B cell (primary cell): Measurements from ENCODE around the gene TFF1. TPM values are rescaled to one million over a fixed set of nuclear protein-coding genes. Genes with fewer than 3 reads are reported as not detected.
A peak's percentile ranks its signal among the peaks of the same experiment; 100 is the strongest.

Source experiments
- ATAC-seq: fragments of 200-7000 bp; cut with Tn5 transposase; one replicate; pipeline ENCODE4 v1.10.0; 2021; ENCODE audit warnings: low read depth, mild to moderate bottlenecking, moderate number of reproducible peaks, moderate library complexity
- CTCF ChIA-PET: fragments of 350-600 bp; sonication (Branson Sonifier 250); formaldehyde crosslinking; loops from one replicate; lab custom pipeline; 2021; ENCODE audit warnings: antibody characterized with exemption, inconsistent platforms; lab: Charles Lee
- POLR2A ChIA-PET: fragments of 350-600 bp; sonication (Branson Sonifier 250); formaldehyde crosslinking; loops from one replicate; lab custom pipeline; 2021; ENCODE audit warnings: antibody characterized with exemption; lab: Charles Lee
- DNase-seq: peaks from one replicate; pipeline ENCODE4 v3.0.0; 2013
- H2AFZ ChIP-seq: 2 replicates; pipeline ENCODE4 v1.6.1; 2012; ENCODE audit warnings: mild to moderate bottlenecking, low read depth, low read length; ENCODE audit not compliant: insufficient read depth, poor library complexity, severe bottlenecking
- H3K27ac ChIP-seq, 2 donors: 1 replicate in 1 of 2; 2 replicates in 1 of 2; pipeline ENCODE4 v1.5.1; 2012 to 2013; ENCODE audit warnings: low read length in 2 of 2, mild to moderate bottlenecking in 2 of 2, moderate library complexity in 1 of 2
- H3K27me3 ChIP-seq, 4 experiments: fragments of 200-600 bp in 1 of 4; sonication (generic) in 1 of 4; replicated peaks in 1 of 4; 1 replicate in 2 of 4; 2 replicates in 2 of 4; pipeline versions ENCODE4 v1.6.1 to v1.7.0; 2013 to 2016; ENCODE audit warnings: low read length in 3 of 4, mild to moderate bottlenecking in 2 of 4, mixed read lengths in 1 of 4, moderate library complexity in 1 of 4; ENCODE audit not compliant: insufficient read depth in 4 of 4, control insufficient read depth in 3 of 4; ENCODE audit errors: control extremely low read depth in 1 of 4
- H3K36me3 ChIP-seq, 2 experiments: replicated peaks in 1 of 2; 1 replicate in 1 of 2; 2 replicates in 1 of 2; pipeline versions ENCODE4 v1.6.1 to v1.7.1; 2013; ENCODE audit warnings: low read length in 1 of 2; ENCODE audit not compliant: insufficient read depth in 2 of 2, control insufficient read depth in 1 of 2; ENCODE audit errors: control extremely low read depth in 1 of 2, extremely low read depth in 1 of 2
- H3K4me1 ChIP-seq, 2 donors: fragments of 200-600 bp in 1 of 2; sonication (generic) in 1 of 2; 1 replicate in 1 of 2; 2 replicates in 1 of 2; pipeline versions ENCODE4 v1.5.1 to v1.6.1; 2013 to 2017; ENCODE audit warnings: low read length in 2 of 2; ENCODE audit not compliant: control insufficient read depth in 2 of 2, insufficient read depth in 2 of 2
- H3K4me2 ChIP-seq: replicated peaks from 2 replicates; pipeline ENCODE3; 2012; ENCODE audit warnings: mild to moderate bottlenecking, low read depth, low read length; ENCODE audit not compliant: poor library complexity, severe bottlenecking
- H3K4me3 ChIP-seq, 5 experiments: fragments of 200-600 bp in 1 of 5; sonication (generic) in 1 of 5; 1 replicate in 3 of 5; 2 replicates in 2 of 5; pipeline versions ENCODE4 v1.5.1 to v1.7.0; 2011 to 2016; ENCODE audit warnings: low read length in 4 of 5, mild to moderate bottlenecking in 4 of 5, low read depth in 2 of 5, control low read depth in 1 of 5, moderate library complexity in 1 of 5; ENCODE audit not compliant: insufficient read depth in 1 of 5; ENCODE audit errors: control extremely low read depth in 1 of 5, extremely low read depth in 1 of 5
- H3K79me2 ChIP-seq: fragments of 200-600 bp; sonication (generic); one replicate; pipeline ENCODE4 v1.6.0; 2016; ENCODE audit warnings: low read length; ENCODE audit not compliant: control insufficient read depth, insufficient read depth
- H3K9ac ChIP-seq: fragments of 200-600 bp; sonication (generic); 2 replicates; pipeline ENCODE4 v1.6.1; 2017; ENCODE audit warnings: mild to moderate bottlenecking, low read length, moderate library complexity
- H3K9me3 ChIP-seq, 3 donors: one replicate each; pipeline versions ENCODE4 v1.6.1 to v1.7.1; 2013; ENCODE audit warnings: low read length in 2 of 3; ENCODE audit not compliant: control insufficient read depth in 2 of 3, insufficient read depth in 1 of 3; ENCODE audit errors: control extremely low read depth in 1 of 3
- H4K20me1 ChIP-seq: 2 replicates; pipeline ENCODE4 v1.6.0; 2012; ENCODE audit warnings: mild to moderate bottlenecking, low read length; ENCODE audit not compliant: insufficient read depth, control insufficient read depth, poor library complexity, severe bottlenecking
- H3K27ac Mint-ChIP-seq: one replicate; pipeline ENCODE4 v1.8.0; 2021; ENCODE audit warnings: mixed read lengths
- H3K27me3 Mint-ChIP-seq: one replicate; pipeline ENCODE4 v1.8.0; 2021; ENCODE audit warnings: mixed read lengths
- H3K4me1 Mint-ChIP-seq: one replicate; pipeline ENCODE4 v1.8.0; 2021; ENCODE audit warnings: mixed read lengths
- H3K4me3 Mint-ChIP-seq: one replicate; pipeline ENCODE4 v1.8.0; 2021; ENCODE audit warnings: mixed read lengths
- H3K9me3 Mint-ChIP-seq: one replicate; pipeline ENCODE4 v1.8.0; 2022; ENCODE audit warnings: mixed read lengths; ENCODE audit not compliant: insufficient read depth
- CTCF ChIP-seq: fragments of 200-600 bp; IDR thresholded peaks from one replicate; pipeline ENCODE4 v1.8.0; 2022; ENCODE audit warnings: antibody characterized with exemption, mild to moderate bottlenecking
- EZH2 ChIP-seq: IDR thresholded peaks from 2 replicates; pipeline ENCODE4 v1.6.1; 2012; ENCODE audit warnings: borderline replicate concordance, low read depth, mild to moderate bottlenecking, moderate library complexity, low read length; ENCODE audit not compliant: insufficient read depth, poor library complexity, severe bottlenecking
- WGBS: methylation state at CpG from one replicate; pipeline ENCODE4 v1.1.5; 2013; ENCODE audit warnings: missing lambda C conversion rate; ENCODE audit not compliant: insufficient coverage; 5-methylcytosine and 5-hydroxymethylcytosine counted together
- intact Hi-C: fragments of 100-400 bp; cut with micrococcal nuclease; formaldehyde crosslinking; loops from one replicate; pipeline ENCODE4 v1.10.0; 2022
- polyA plus RNA-seq: library from polyadenylated mRNA; depleted of rRNA; stranded (reverse); fragments of >200 nt; gene quantifications from 2 replicates; pipeline ENCODE4 v1.2.3, GENCODE V29; 2012
- total RNA-seq, 2 donors: library from RNA; stranded (reverse); fragments of 120-200 nt in 1 of 2; gene quantifications; 1 replicate in 1 of 2; 2 replicates in 1 of 2; pipeline versions ENCODE4 v1.2.3 to v1.2.4, GENCODE V29; 2013 to 2022

The TFF1 gene
- total and polyA plus RNA-seq, 2 donors (not counting 1 experiment from before 2014, with no cell fraction given): not detected

GRCh38 chr21:42379426-42380215 is 13.3 kb upstream of the TFF1 start:
- DNase-seq: peak; percentile 48
- peaks cover 3% of the 10 kb centered on the region for H3K27me3 Mint-ChIP-seq
- H3K4me3 Mint-ChIP-seq: peak overlapping the region; percentile 73
- Histone ChIP-seq H3K27me3 (peaks cover 0 to 13% (median 0%) of the 10 kb centered on the region in 4 experiments), H3K4me2 (peak overlapping the region; percentile 23), H3K9me3 (peaks cover 2 to 39% (median 19%) of the 10 kb centered on the region in 3 donors), H3K4me1 (peaks cover 13 to 18% of the 10 kb centered on the region in 2 donors), H3K79me2 (no peaks in the 10 kb centered on the region), H3K4me3 (no peak overlapping the region), H3K27ac (no peak overlapping the region), H4K20me1 (no peaks in the 10 kb centered on the region), H3K36me3 (no peaks in the 10 kb centered on the region), H2AFZ (peak overlapping the region; percentile 7), H3K9ac (no peak overlapping the region)
- 73% methylated on average over 15 of the region's 17 CpGs for WGBS
- peak overlapping the region; percentile 37 for H3K27ac Mint-ChIP-seq
- peaks cover 11% of the 10 kb centered on the region for H3K9me3 Mint-ChIP-seq
- POLR2A ChIA-PET: interaction anchor here (0.5 kb wide), 1 partner anchor 17 kb away, joined by 3 read pairs; no protein-coding TSS in a partner anchor
- peaks cover 19% of the 10 kb centered on the region for H3K4me1 Mint-ChIP-seq
- no peak for TF ChIP-seq CTCF
- no peak for TF ChIP-seq EZH2
- CTCF ChIA-PET: no interaction called here
- intact Hi-C loops: no loop called here
- ATAC-seq: peak; percentile 73

GRCh38 chr21:42378418-42378817 is 12.1 kb upstream of the TFF1 start:
- H3K79me2 ChIP-seq: no peaks in the 10 kb centered on the region
- H2AFZ ChIP-seq: no peak overlapping the region
- peaks cover 0 to 13% (median 0%) of the 10 kb centered on the region in 4 experiments for H3K27me3 ChIP-seq
- H3K27ac ChIP-seq: no peak overlapping the region
- WGBS: 81% methylated on average over 6 of the region's 8 CpGs
- peaks cover 9 to 12% of the 10 kb centered on the region in 2 donors for H3K4me1 ChIP-seq
- H3K4me3 ChIP-seq: no peak overlapping the region
- TF ChIP-seq EZH2: no peak
- TF ChIP-seq CTCF: no peak
- H3K4me3 Mint-ChIP-seq: no peak overlapping the region
- H3K36me3 ChIP-seq: no peaks in the 10 kb centered on the region
- H3K9me3 ChIP-seq: peaks cover 2 to 32% (median 19%) of the 10 kb centered on the region in 3 donors
- no peak overlapping the region for H3K9ac ChIP-seq
- no peak overlapping the region for H3K27ac Mint-ChIP-seq
- ChIA-PET POLR2A (no interaction called here), CTCF (interaction anchor here (0.9 kb wide), 1 partner anchor 15 kb away, joined by 3 read pairs; no protein-coding TSS in a partner anchor)
- peaks cover 11% of the 10 kb centered on the region for H3K9me3 Mint-ChIP-seq
- DNase-seq (no peak), ATAC-seq (no peak)
- H3K4me1 Mint-ChIP-seq: peaks cover 10% of the 10 kb centered on the region
- H4K20me1 ChIP-seq: no peaks in the 10 kb centered on the region
- no peak overlapping the region for H3K4me2 ChIP-seq
- intact Hi-C loops: no loop called here
- peaks cover 3% of the 10 kb centered on the region for H3K27me3 Mint-ChIP-seq
